GM19099 (cell line): ENCODE data around the gene RGS9.

ENCODE experiments used
- POLR2A ChIP-seq: IDR thresholded peaks from 3 replicates; pipeline ENCODE4 v1.6.1; 2011; ENCODE audit warnings: low read depth; ENCODE audit not compliant: insufficient read length; ENCODE audit errors: extremely low read depth

Gene RGS9

DNA sequence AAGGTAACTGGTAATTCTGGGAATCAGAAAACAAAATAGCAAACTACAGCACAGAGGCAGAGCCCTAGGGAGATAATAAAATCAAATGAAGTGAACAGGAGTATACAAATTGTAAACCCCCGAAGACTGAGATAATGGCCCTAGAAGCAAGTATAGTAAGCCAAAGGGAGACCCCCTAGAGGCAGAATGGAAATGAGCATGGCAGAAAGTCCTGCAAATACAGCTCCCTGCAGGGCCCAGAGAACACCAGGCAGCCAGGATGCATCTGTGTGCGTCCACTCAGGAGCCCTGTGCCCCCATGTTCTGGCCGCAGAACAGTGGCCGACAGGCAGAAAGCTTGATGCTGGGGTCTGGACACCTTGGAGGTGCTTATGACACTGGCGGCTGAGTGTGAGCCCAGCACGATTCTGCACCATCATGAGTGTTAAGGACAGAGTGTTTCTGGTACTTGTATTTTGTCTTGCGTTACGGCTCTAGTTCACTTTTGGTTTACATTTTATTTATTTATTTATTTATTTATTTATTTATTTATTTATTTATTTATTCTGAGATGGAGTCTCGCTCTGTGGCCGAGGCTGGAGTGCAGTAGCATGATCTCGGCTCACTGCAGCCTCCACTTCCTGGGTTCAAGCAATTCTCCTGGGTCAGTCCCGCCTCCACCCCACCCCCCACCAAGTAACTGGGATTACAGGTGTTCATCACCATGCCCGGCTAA lies 48.7 kb downstream of the RGS9 start:
- TF ChIP-seq POLR2A, result no peak

GRCh38 chr17:65190467-65191097 lies 53.4 kb downstream of the RGS9 start:
- no peak for TF ChIP-seq POLR2A

GRCh38 chr17:65191811-65192740 lies 54.9 kb downstream of the RGS9 start:
- no peak for TF ChIP-seq POLR2A

- TF ChIP-seq POLR2A, result no peak
These were observed 56.1 kb downstream of the RGS9 start for GRCh38 chr17:65193305-65193704.

DNA sequence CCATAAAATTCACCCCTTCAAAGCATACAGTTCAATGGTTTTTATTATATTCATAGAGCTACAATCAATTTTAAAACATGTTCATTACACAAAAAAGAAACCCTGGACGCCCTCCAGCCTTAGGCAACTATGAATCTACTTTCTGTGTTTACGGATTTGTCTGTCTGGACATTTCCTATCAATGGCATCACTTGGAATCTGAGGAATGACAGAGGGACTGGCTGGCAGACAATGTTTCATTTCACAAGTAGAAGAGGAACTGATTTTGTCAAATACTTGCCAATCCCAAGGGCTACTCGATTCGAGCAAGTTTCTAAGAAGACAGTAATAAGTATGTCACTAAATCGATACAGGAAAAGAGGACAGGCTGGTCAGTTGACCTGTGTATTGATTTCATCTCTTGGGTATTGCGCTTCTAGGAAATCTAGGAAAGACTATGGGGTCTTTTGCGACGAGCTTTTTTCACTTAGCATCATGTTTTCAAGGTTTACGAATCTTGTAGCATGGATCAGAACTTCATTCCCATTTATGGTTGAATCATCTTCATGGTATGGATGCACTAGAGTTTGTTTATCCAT lies 56.6 kb downstream of the RGS9 start:
- TF ChIP-seq POLR2A, result no peak

- no peak for TF ChIP-seq POLR2A
These were observed 57.6 kb downstream of the RGS9 start for GRCh38 chr17:65194670-65195334.

DNA sequence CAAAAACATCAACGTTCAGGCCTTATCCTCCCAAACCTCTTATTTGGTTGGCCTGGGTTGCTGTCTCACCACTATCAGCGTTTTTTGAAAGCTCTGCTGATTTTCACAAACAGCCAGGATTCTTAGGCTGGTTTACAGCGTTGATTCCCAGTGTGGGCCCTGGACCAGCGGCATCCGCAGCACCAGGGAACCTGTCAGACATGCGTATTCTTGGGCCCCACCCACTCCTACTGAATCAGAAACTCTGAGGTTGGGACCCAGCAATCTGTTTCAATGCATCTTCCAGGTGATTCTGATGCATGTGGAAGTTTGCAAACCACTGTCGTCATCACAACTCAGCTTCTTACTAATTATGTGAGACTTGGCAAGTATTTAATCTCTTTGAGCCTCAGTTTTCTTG lies 58.5 kb downstream of the RGS9 start:
- no peak for TF ChIP-seq POLR2A

DNA sequence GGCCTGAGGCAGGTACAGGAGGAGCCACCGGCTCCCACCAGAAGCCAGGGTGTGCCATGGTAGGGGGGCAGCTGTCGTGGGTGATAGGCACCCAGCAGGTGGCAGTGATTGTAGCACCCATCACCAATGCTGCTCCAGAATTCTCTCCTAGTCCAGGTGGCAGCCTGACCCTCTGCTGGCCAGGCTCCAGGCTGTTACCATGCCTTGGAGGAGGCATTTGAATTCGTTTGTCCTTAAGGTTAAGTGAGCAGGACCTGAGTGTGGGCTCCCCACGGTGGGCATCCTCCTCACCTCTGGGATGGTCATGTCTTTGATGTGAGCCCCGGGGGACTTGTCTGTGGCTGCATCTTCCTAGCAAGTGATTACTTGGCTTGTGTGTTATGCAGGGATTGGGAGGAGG lies 59.4 kb downstream of the RGS9 start:
- TF ChIP-seq POLR2A, result no peak

DNA sequence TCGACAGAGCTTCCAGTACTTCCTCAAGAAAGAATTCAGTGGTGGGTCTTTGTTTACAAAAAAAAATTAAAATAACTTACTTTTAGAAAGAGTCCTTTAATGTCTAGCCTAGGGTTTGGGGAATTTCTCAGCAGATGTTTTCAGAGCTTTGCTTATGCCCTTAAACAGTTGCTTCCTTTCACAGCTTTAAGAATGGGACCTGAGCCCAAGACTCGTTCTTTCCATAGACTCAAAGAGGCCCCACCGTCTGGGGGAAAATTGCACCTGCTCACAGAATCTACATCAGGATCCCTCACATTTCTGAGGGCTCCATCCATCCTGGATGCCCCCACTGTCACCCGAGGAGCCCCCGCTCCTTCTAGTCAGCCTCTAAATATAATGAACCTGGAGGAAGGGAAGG lies 60.0 kb downstream of the RGS9 start:
- TF ChIP-seq POLR2A, result no peak

DNA sequence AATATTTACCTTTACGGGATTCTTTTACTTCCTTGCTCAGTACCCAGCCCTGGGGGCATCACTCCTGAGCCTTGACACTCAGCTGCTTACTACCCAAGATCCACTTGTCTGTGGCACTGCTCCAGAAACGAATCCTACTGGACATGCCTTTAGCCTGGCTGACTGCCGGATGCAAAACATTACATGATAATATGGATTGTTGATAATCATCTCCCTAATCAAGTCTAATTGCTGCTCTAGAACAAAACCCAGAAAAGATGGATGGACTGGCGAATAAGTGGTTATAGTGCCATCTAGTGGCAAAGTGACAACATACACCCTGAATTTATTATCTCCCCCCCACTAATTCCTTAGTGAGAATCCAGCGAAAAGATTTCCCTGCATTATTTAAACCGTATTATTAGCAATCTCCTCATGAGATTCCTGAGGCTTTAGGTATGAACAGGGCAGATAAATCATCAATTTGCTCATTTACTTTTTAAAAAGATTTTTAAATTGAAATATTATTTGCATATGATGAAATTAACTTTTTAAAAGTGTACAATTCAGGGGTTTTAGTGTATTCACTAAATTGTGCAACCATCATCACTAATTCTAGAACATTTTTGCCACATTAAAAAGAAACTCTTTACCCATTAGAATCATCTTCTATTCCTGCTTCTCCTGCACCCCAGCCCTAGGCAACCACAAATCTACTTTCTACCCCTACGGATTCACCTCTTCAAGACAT lies 61.6 kb downstream of the RGS9 start:
- TF ChIP-seq POLR2A, result no peak

DNA sequence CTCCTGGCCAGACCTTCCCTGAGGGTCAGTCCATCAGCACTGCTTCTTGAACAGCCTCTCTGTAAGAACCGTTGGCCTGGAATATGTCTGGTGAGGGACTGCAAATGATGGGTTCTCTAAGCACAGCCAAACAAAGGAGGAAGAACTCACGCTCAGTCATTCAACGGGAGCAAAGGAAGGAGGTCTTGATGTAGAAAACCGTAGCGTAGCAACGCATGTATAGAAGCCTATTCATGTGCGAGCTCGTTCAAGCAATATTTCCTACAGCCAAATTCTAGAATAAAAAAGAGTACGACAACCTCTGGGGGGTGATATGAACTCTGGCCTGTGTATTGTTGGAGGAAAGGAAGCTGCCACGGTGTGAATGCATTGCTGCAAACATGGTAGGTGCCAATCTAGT lies 64.2 kb downstream of the RGS9 start:
- no peak for TF ChIP-seq POLR2A

- TF ChIP-seq POLR2A, result no peak
These were observed 65.8 kb downstream of the RGS9 start for GRCh38 chr17:65202844-65203571.

DNA sequence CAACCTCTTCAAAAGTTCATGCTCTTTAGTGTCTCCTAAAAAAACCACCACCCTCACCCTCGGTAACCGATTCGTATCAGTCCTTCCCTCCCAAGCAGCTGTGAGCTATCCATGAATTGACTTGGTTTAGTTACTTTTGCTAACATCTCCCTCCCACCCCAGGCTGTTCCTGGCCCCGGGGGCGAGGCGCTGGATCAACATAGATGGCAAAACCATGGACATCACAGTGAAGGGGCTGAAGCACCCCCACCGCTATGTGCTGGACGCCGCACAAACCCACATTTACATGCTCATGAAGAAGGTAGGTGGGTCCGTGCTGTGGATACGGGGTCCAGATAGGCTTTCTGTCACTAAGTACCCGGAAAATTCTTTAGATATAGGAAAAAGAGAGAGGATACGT lies 66.8 kb downstream of the RGS9 start:
- TF ChIP-seq POLR2A, result no peak

- TF ChIP-seq POLR2A, result no peak
These were observed 68.5 kb downstream of the RGS9 start for GRCh38 chr17:65205655-65206054.

GRCh38 chr17:65208717-65209116 lies 71.5 kb downstream of the RGS9 start:
- no peak for TF ChIP-seq POLR2A
